ACHN (cell line): ENCODE results near the gene RAD18.

Experiments used
- DNase-seq: peaks from one replicate; pipeline ENCODE4 v3.0.0-alpha.2; 2015
- in situ Hi-C: cut with HindIII; loops from 2 replicates; pipeline ENCODE4 v1.10.0; 2017; ENCODE audit warnings: low sequenced_read_pairs, low pct_ligation_motif_present, low pct_unique_long_range_greater_than_20kb

Gene RAD18

DNA sequence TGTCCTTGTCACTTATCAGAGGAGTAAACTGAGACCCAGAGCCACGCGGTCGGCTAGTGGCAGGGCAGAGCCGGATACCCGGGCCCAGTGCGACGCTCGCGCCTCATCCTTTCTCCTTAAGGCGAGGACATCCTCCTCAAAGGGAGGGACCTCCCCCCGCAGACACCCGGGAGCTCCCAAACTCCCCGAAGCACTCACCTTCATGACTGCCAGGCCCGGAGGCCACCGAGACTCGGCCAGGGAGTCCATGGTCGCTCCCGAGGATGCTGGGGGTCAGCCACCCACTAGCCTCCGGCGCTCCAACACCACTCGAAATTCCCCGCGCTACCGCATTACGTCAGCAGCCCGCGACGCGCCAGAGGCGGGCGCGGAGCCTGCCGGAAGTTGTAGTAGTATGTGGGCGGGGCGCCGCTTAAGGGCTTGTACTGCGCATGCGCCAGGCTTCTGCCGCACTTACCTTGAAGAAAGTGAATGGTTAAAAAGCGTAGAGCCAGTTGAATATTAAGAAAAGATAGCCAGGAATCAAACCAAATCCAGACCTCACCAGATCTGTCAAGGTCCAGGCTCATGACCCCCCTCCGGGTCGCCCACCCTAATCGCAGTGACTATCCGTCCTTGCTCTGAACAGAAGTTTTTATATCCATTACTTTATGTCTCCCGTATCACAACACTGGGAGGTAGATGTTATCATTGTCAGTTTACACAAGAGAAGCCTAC, at the start of gene RAD18:
Gene RAD18, minus strand, starts transcription at position 336 of the 717 bp plus-strand sequence. Its CDS starts 87 bp downstream, at position 249.
- DNase-seq: peak; percentile 91
- in situ Hi-C loops: no loop called here

DNA sequence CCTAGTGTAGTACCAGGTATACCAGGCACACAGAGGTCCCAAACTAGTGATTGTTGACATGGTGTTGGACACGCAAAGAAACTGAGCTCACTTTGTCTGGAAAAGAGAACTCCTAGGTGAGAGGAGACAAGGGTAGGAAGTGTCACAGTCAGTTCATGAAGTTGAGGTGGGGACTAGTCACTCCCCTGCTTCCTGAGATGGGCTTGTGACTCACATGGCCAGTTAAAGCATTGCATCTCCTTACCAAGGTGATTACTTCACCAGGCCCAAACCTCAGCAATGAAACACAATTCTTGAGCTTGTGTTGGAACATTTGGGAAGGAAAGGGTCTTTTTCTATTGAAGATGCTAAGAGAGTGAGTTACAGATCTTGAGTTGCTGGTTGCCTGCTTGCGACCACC, 49.2 kb upstream of the RAD18 start:
- DNase-seq: no peak
- in situ Hi-C loops: no loop called here

GRCh38 chr3:9009976-9010545, 46.8 kb upstream of the RAD18 start:
- in situ Hi-C loops: no loop called here
- no peak for DNase-seq

DNA sequence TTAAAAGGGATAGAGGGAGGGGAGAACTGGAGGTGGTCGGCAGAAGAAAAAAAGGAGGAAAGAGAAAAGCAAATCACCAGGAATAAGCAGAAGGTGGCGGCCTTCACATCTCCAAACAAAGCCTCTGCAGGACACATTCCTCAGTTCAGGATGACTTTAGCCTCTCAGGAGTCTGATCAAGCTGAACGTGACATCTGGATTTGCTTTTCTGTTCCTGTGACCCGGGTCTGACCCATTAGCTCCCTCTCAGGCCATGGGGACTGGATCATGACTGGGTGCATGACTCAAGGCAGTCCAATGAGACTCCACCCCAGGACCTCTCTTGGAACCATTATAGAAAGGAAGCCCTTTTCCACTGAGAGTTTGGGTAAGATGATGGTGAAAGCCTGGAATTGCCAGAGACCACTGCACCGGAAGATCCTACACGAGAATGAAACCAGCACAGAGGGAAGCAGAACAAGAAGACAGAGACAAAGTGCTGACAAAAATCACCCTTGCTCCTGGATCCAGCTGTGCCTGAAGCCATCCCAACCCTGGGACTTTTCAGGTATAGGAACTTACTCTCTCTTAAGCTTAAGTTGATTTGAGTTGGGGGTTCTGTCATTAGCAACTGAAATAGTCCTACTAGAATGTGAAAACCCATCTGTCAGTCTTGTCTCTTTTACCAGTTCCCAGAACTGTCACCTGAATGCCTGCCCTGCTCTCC, 45.4 kb upstream of the RAD18 start:
- in situ Hi-C loops: no loop called here

DNA sequence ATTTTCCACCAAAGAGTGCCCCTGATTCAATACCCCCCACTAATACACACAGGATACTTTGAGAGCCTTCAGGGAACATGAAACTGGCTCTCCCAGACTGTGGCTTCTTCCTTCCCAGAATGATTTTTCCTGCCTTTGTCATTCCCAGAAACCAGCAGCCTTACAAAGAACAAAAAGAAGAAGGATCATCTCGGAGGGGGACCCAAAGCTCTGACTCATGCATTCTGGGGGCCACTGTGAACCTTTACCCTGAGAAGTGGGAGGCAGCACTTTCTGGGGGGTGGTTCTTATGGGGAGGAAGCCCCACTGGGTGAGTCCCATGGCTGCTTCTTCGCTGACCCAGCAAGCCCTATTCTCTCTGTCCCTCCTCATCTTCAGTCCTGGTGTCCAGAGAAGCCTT, 44.7 kb upstream of the RAD18 start:
- DNase-seq: no peak
- in situ Hi-C loops: no loop called here

More for the DNA sequence above, 45.4 kb upstream of the RAD18 start:
- DNase-seq: no peak

DNA sequence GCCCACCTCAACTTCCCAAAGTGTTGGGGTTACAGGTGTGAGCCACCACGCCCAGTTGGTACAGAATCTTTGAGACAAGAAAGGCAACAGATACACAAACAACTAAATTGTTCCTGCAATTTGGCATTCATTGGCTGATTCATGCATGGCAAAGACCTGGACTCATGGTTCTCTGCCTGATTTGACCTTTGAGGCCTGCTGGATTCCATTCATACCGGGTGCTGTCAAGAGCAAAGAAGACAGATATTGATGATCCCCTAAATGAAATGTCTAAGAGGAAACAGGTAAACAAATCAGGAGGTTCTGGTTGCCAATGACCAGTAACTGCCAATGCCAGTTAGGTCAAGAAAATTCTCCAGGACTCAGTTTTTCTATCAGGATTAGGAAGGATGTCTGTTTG, 43.9 kb upstream of the RAD18 start:
- in situ Hi-C loops: no loop called here

DNA sequence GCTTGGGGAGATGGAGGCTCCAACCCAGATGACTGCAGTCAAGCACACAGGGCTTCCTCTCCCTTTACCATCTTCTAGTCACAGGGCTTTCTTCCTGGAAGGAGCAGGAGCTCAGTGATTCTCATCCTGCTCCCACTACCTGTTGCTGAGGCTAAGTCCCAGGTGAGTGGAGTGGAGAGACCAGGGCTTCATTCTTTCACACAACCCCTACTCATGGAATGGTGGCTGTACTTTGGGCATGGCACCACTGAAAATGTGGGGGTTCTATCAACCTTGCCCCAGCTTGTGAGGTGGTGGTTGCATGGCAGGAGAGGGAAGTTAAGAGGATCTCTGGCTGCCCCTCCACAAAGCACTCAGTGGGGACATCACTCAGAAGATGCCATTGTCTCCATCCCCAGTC, 36.8 kb upstream of the RAD18 start:
- in situ Hi-C loops: no loop called here
- DNase-seq: no peak

More for the DNA sequence above, 43.9 kb upstream of the RAD18 start:
- DNase-seq: no peak

DNA sequence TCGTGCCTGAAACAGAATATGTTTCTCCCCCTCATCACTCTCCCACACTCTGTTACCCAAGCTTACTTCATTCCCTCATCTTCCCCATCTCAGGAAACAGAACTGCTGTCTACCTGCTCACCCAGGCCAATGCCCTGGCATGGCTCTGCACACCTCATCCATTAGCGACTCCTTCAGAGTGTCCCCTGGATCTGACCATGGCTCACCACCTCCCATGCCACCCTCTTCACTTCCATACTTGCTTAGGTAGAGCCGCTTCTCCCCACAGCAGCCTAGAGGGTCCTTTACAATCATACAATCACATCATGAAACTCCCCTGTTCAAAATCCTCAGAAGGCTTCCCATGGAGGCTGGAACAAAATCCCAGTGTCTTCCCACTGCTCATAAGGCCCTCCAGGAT, 33.9 kb upstream of the RAD18 start:
- no peak for DNase-seq
- in situ Hi-C loops: no loop called here

- DNase-seq: no peak
- in situ Hi-C loops: no loop called here
Measured at GRCh38 chr3:8996681-8997121, 33.4 kb upstream of the RAD18 start.

- in situ Hi-C loops: no loop called here
- no peak for DNase-seq
Measured at GRCh38 chr3:8996216-8996615, 32.9 kb upstream of the RAD18 start.

DNA sequence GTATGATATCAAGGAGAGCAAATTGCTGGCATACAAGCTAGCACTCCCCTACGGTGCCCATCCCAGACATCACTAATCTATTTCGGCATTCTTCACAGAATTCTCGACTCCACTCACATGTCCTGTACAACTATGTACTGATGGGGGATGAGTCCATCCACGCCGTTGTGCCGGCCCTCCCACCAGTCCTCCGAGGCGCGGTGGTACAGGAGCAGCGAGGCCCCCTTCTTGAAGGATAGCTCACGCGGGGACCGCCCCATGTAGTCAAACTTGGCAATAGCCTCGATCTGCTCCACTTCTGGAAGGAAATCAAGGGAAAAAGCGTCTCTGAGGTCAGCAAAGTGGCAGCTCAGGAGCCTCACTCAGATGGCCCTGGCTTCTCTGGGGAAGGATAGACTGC, 31.0 kb upstream of the RAD18 start:
- no peak for DNase-seq
- in situ Hi-C loops: no loop called here

DNA sequence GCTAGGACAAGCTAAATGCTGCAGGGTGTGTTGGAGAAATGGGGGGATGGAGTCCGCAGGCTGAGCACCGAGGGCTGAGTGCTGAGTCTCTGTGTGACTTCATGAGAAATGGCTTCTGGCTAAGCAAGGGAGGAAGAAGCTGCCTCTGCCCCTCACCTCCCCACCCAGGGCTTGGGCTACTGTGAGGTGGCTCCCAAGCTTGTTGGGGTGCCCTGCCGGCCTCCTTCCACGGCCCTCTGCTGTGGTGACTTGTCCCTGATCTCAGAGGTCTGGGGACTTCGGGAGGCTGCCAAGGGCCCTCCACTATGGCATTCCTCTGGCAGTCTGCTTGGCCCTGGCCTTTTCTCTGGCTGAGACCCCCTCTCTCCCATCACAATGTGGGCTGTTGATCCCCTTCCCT, 30.1 kb upstream of the RAD18 start:
- in situ Hi-C loops: no loop called here
- no peak for DNase-seq

GRCh38 chr3:8992854-8993253, 29.6 kb upstream of the RAD18 start:
- DNase-seq: no peak
- in situ Hi-C loops: no loop called here

DNA sequence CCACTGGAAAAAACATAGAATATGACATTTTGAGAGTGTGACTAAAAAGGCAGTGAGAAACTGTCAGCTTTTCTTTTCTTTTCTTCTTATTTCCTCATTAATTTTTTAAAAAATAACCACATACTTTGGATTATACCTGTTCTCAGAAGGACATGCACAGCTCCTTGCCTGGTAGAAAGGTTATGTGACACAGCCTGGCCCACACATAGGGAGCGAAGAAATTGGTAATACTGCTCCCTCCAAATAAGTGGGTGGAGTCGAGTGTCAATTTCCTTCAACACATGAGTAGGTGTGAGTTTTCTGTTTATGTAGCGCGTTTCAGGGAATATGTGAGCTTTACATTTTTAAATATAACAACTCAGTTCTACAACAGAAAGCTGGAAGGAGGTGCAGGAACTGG, 28.9 kb upstream of the RAD18 start:
- no peak for DNase-seq
- in situ Hi-C loops: no loop called here

DNA sequence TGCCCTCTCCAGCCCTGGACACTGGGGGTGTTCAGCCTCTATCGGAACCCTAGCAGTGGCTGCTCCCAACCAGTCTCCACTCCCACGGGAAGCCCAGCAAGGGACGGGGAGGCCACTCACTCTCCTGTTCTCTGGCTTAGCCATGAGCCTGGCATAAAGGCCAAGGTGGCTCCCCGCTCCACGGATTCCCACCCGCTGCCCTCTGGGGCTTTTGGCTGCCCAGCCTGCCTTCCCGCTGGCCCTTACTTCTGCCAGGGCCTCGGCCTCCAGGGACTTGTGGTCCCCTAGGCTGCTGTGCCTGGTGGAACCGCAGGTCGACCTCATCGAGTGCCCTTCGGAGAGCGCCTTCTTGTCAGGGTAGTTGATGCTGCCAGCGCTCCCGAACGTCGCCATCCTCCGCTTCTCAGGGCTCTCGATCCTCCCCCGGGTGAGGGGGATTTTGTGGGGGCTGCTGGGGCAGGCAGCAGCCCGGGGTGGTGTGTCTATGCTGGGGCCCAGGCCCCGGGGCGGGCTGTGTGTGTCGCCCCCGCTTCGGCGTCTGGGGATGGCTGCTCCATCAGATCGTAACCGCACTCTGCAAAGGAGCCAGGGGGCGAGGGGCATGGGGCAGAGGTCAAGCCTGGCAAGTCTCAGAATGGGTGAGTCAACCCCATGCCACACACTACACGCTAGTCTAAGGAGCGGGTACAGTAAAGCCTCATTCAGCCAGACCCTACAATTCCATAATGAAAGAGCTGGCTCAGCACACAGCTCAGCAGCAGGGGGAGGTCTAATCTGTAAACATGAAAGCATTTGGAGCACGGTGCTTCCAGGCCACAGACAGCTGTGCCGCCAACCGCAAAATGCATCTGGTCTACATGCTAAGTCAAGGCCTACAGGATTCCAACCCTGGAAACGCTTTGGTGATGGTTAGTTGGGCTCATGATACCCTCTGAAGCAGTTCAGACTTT, 27.3 kb upstream of the RAD18 start:
- in situ Hi-C loops: no loop called here
- DNase-seq: no peak

GRCh38 chr3:8988791-8989558, 25.7 kb upstream of the RAD18 start:
- in situ Hi-C loops: no loop called here
- DNase-seq: no peak

GRCh38 chr3:8988384-8988655, 25.0 kb upstream of the RAD18 start:
- no peak for DNase-seq
- in situ Hi-C loops: no loop called here

GRCh38 chr3:8987645-8988383, 24.5 kb upstream of the RAD18 start:
- DNase-seq: peak; percentile 50
- in situ Hi-C loops: no loop called here
